ENCODE measurements around the gene VIT. TPM values are rescaled to one million over a fixed set of nuclear protein-coding genes. Genes with fewer than 3 reads are reported as not detected.

VIT gene
- total RNA-seq, 1 donor from 2014 or later = not detected

GRCh38 chr2:36770542-36771287 is 74.2 kb downstream of the VIT start:
- H3K27me3 Mint-ChIP-seq (ENCODE audit: insufficient read depth) = peaks cover 12% of the 10 kb centered on the region
- no peaks in the 10 kb centered on the region for H3K36me3 Mint-ChIP-seq (ENCODE audit: low read depth)
- intact Hi-C loops (cut with micrococcal nuclease) = no loop called here
- H3K9me3 Mint-ChIP-seq = no peaks in the 10 kb centered on the region
- H3K27ac Mint-ChIP-seq = no peak overlapping the region
- peak; percentile 9 for DNase-seq (ENCODE audit: low spot score)
- no peak overlapping the region for H3K4me3 Mint-ChIP-seq
- H3K4me1 Mint-ChIP-seq (ENCODE audit: low read depth) = no peaks in the 10 kb centered on the region

- H3K9me3 Mint-ChIP-seq = no peaks in the 10 kb centered on the region
- H3K36me3 Mint-ChIP-seq (ENCODE audit: low read depth) = no peaks in the 10 kb centered on the region
- intact Hi-C loops (cut with micrococcal nuclease) = no loop called here
- no peak overlapping the region for H3K27ac Mint-ChIP-seq
- H3K27me3 Mint-ChIP-seq (ENCODE audit: insufficient read depth) = peaks cover 12% of the 10 kb centered on the region
- H3K4me1 Mint-ChIP-seq (ENCODE audit: low read depth) = no peaks in the 10 kb centered on the region
- H3K4me3 Mint-ChIP-seq = no peak overlapping the region
- DNase-seq (ENCODE audit: low spot score) = no peak
Measured at GRCh38 chr2:36771671-36772070, 75.2 kb downstream of the VIT start.

GRCh38 chr2:36773947-36774346 is 77.4 kb downstream of the VIT start:
- Mint-ChIP-seq H3K4me1 (ENCODE audit: low read depth) (no peaks in the 10 kb centered on the region), H3K27me3 (ENCODE audit: insufficient read depth) (peaks cover 12% of the 10 kb centered on the region), H3K27ac (no peak overlapping the region), H3K36me3 (ENCODE audit: low read depth) (no peaks in the 10 kb centered on the region), H3K4me3 (no peak overlapping the region), H3K9me3 (no peaks in the 10 kb centered on the region)
- intact Hi-C loops (cut with micrococcal nuclease) = no loop called here
- DNase-seq (ENCODE audit: low spot score) = no peak

- H3K4me3 Mint-ChIP-seq = no peak overlapping the region
- peaks cover 5% of the 10 kb centered on the region for H3K4me1 Mint-ChIP-seq (ENCODE audit: low read depth)
- H3K27me3 Mint-ChIP-seq (ENCODE audit: insufficient read depth) = peaks cover 9% of the 10 kb centered on the region
- DNase-seq (ENCODE audit: low spot score) = no peak
- intact Hi-C loops (cut with micrococcal nuclease) = no loop called here
- no peak overlapping the region for H3K27ac Mint-ChIP-seq
- H3K9me3 Mint-ChIP-seq = no peaks in the 10 kb centered on the region
- H3K36me3 Mint-ChIP-seq (ENCODE audit: low read depth) = no peaks in the 10 kb centered on the region
Measured at GRCh38 chr2:36775261-36775660, 78.8 kb downstream of the VIT start.

- no peak overlapping the region for H3K27ac Mint-ChIP-seq
- no peaks in the 10 kb centered on the region for H3K9me3 Mint-ChIP-seq
- H3K4me3 Mint-ChIP-seq = no peak overlapping the region
- H3K27me3 Mint-ChIP-seq (ENCODE audit: insufficient read depth) = peaks cover 8% of the 10 kb centered on the region
- DNase-seq (ENCODE audit: low spot score) = no peak
- peaks cover 7% of the 10 kb centered on the region for H3K4me1 Mint-ChIP-seq (ENCODE audit: low read depth)
- H3K36me3 Mint-ChIP-seq (ENCODE audit: low read depth) = no peaks in the 10 kb centered on the region
- intact Hi-C loops (cut with micrococcal nuclease) = no loop called here
Measured at GRCh38 chr2:36775806-36776205, 79.3 kb downstream of the VIT start.

GRCh38 chr2:36777272-36777671 is 80.8 kb downstream of the VIT start:
- Mint-ChIP-seq H3K4me3 (no peak overlapping the region), H3K36me3 (ENCODE audit: low read depth) (no peaks in the 10 kb centered on the region), H3K27ac (no peak overlapping the region), H3K4me1 (ENCODE audit: low read depth) (peaks cover 7% of the 10 kb centered on the region), H3K9me3 (no peaks in the 10 kb centered on the region), H3K27me3 (ENCODE audit: insufficient read depth) (peaks cover 5% of the 10 kb centered on the region)
- intact Hi-C loops (cut with micrococcal nuclease) = no loop called here
- no peak for DNase-seq (ENCODE audit: low spot score)

- peaks cover 5% of the 10 kb centered on the region for H3K27me3 Mint-ChIP-seq (ENCODE audit: insufficient read depth)
Measured at GRCh38 chr2:36777788-36778187, 81.3 kb downstream of the VIT start.

GRCh38 chr2:36779462-36779861 is 83.0 kb downstream of the VIT start:
- peaks cover 7% of the 10 kb centered on the region for H3K4me1 Mint-ChIP-seq (ENCODE audit: low read depth)
- H3K9me3 Mint-ChIP-seq = no peaks in the 10 kb centered on the region
- H3K27ac Mint-ChIP-seq = no peak overlapping the region
- peaks cover 14% of the 10 kb centered on the region for H3K27me3 Mint-ChIP-seq (ENCODE audit: insufficient read depth)
- intact Hi-C loops (cut with micrococcal nuclease) = no loop called here
- no peak overlapping the region for H3K4me3 Mint-ChIP-seq
- H3K36me3 Mint-ChIP-seq (ENCODE audit: low read depth) = no peaks in the 10 kb centered on the region
- DNase-seq (ENCODE audit: low spot score) = no peak

More at GRCh38 chr2:36777788-36778187, 81.3 kb downstream of the VIT start:
- peaks cover 7% of the 10 kb centered on the region for H3K4me1 Mint-ChIP-seq (ENCODE audit: low read depth)
- DNase-seq (ENCODE audit: low spot score) = no peak
- H3K9me3 Mint-ChIP-seq = no peaks in the 10 kb centered on the region
- intact Hi-C loops (cut with micrococcal nuclease) = no loop called here
- no peaks in the 10 kb centered on the region for H3K36me3 Mint-ChIP-seq (ENCODE audit: low read depth)
- no peak overlapping the region for H3K27ac Mint-ChIP-seq
- no peak overlapping the region for H3K4me3 Mint-ChIP-seq

- intact Hi-C loops (cut with micrococcal nuclease) = loop anchor here (1.0 to 10.0 kb wide), 3 partner anchors 139 to 304 kb away; partner anchors contain the start of genes GPATCH11 and HEATR5B
- peaks cover 7% of the 10 kb centered on the region for H3K4me1 Mint-ChIP-seq (ENCODE audit: low read depth)
- H3K27ac Mint-ChIP-seq = no peak overlapping the region
- H3K36me3 Mint-ChIP-seq (ENCODE audit: low read depth) = no peaks in the 10 kb centered on the region
- peaks cover 19% of the 10 kb centered on the region for H3K27me3 Mint-ChIP-seq (ENCODE audit: insufficient read depth)
- H3K4me3 Mint-ChIP-seq = no peak overlapping the region
- no peaks in the 10 kb centered on the region for H3K9me3 Mint-ChIP-seq
- no peak for DNase-seq (ENCODE audit: low spot score)
Measured at GRCh38 chr2:36780231-36780839, 83.8 kb downstream of the VIT start.

- H3K4me1 Mint-ChIP-seq (ENCODE audit: low read depth) = peaks cover 7% of the 10 kb centered on the region
- DNase-seq (ENCODE audit: low spot score) = no peak
- H3K9me3 Mint-ChIP-seq = no peaks in the 10 kb centered on the region
- intact Hi-C loops (cut with micrococcal nuclease) = loop anchor here (10.0 kb wide), 1 partner anchor 303 kb away; the partner anchor contains the start of genes GPATCH11 and HEATR5B
- H3K36me3 Mint-ChIP-seq (ENCODE audit: low read depth) = no peaks in the 10 kb centered on the region
- no peak overlapping the region for H3K27ac Mint-ChIP-seq
- no peak overlapping the region for H3K4me3 Mint-ChIP-seq
- H3K27me3 Mint-ChIP-seq (ENCODE audit: insufficient read depth) = peaks cover 19% of the 10 kb centered on the region
Measured at GRCh38 chr2:36781907-36782720, 85.6 kb downstream of the VIT start.

GRCh38 chr2:36783246-36783645 is 86.7 kb downstream of the VIT start:
- peaks cover 7% of the 10 kb centered on the region for H3K4me1 Mint-ChIP-seq (ENCODE audit: low read depth)
- no peak overlapping the region for H3K4me3 Mint-ChIP-seq
- H3K27me3 Mint-ChIP-seq (ENCODE audit: insufficient read depth) = peaks cover 19% of the 10 kb centered on the region
- no peaks in the 10 kb centered on the region for H3K36me3 Mint-ChIP-seq (ENCODE audit: low read depth)
- intact Hi-C loops (cut with micrococcal nuclease) = loop anchor here (10.0 kb wide), 1 partner anchor 302 kb away; the partner anchor contains the start of genes GPATCH11 and HEATR5B
- H3K27ac Mint-ChIP-seq = no peak overlapping the region
- no peaks in the 10 kb centered on the region for H3K9me3 Mint-ChIP-seq
- no peak for DNase-seq (ENCODE audit: low spot score)

- Mint-ChIP-seq H3K27me3 (ENCODE audit: insufficient read depth) (peaks cover 28% of the 10 kb centered on the region), H3K9me3 (no peaks in the 10 kb centered on the region), H3K27ac (no peak overlapping the region), H3K4me3 (no peak overlapping the region), H3K4me1 (ENCODE audit: low read depth) (peaks cover 3% of the 10 kb centered on the region), H3K36me3 (ENCODE audit: low read depth) (no peaks in the 10 kb centered on the region)
- intact Hi-C loops (cut with micrococcal nuclease) = loop anchor here (2.0 to 10.0 kb wide), 3 partner anchors 188 to 432 kb away; partner anchors contain the start of genes FEZ2, GPATCH11 and HEATR5B
- peak; percentile 55 for DNase-seq (ENCODE audit: low spot score)
Measured at GRCh38 chr2:36785179-36785795, 88.8 kb downstream of the VIT start.

Data from activated T-helper 1 cell treated with anti-CD3 and anti-CD28 coated beads, Interleukin-12 subunit alpha, Interleukin-12 subunit beta, Interleukin-2, Interleukin-4 antibody, amounts not matched to agents 30 ng/mL and 10 ng/mL and 1 ng/mL, durations not matched to agents 14 hours and 24 hours and 36 hours (primary cell).